ENCODE results near the gene TTC39B.

GRCh38 chr9:15161753-15162152, 145.3 kb downstream of the TTC39B start:
- TF ChIP-seq, protein P1, sequence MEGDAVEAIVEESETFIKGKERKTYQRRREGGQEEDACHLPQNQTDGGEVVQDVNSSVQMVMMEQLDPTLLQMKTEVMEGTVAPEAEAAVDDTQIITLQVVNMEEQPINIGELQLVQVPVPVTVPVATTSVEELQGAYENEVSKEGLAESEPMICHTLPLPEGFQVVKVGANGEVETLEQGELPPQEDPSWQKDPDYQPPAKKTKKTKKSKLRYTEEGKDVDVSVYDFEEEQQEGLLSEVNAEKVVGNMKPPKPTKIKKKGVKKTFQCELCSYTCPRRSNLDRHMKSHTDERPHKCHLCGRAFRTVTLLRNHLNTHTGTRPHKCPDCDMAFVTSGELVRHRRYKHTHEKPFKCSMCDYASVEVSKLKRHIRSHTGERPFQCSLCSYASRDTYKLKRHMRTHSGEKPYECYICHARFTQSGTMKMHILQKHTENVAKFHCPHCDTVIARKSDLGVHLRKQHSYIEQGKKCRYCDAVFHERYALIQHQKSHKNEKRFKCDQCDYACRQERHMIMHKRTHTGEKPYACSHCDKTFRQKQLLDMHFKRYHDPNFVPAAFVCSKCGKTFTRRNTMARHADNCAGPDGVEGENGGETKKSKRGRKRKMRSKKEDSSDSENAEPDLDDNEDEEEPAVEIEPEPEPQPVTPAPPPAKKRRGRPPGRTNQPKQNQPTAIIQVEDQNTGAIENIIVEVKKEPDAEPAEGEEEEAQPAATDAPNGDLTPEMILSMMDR (conservative IDR thresholded peaks at IDR 0.05; ENCODE audit: low read length) = no peak
- no peak for TF ChIP-seq EZH2phosphoT487 (IDR thresholded peaks at IDR 0.05; ENCODE audit: borderline replicate concordance, low read depth, low read length)

Data from OCI-LY7 (cell line).